ENCODE measurements around the gene ERC1.

DNA sequence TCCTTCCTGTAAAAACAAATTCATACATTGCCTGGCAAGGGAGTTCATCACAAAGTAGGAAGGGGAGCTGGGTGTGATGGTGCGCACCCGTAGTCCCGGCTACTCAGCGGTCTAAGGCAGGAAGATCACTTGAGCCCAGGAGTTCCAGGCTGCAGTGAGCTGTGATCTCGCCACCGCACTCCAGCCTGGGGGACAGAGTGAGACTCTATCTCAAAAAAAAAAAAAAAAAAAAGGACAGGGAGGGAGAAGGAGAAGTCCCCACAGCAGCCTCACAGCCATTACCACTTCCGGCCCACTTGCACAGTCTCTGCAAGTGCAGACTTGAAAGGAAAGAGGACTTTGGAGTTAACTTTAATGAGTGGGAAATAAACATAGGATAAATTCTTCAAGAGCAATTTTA is 482.4 kb downstream of the ERC1 start:
- TF ChIP-seq, protein P1, sequence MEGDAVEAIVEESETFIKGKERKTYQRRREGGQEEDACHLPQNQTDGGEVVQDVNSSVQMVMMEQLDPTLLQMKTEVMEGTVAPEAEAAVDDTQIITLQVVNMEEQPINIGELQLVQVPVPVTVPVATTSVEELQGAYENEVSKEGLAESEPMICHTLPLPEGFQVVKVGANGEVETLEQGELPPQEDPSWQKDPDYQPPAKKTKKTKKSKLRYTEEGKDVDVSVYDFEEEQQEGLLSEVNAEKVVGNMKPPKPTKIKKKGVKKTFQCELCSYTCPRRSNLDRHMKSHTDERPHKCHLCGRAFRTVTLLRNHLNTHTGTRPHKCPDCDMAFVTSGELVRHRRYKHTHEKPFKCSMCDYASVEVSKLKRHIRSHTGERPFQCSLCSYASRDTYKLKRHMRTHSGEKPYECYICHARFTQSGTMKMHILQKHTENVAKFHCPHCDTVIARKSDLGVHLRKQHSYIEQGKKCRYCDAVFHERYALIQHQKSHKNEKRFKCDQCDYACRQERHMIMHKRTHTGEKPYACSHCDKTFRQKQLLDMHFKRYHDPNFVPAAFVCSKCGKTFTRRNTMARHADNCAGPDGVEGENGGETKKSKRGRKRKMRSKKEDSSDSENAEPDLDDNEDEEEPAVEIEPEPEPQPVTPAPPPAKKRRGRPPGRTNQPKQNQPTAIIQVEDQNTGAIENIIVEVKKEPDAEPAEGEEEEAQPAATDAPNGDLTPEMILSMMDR (IDR thresholded peaks at IDR 0.05), result no peak
- TF ChIP-seq POLR2A (IDR thresholded peaks at IDR 0.05), result no peak
